Endothelial cell of umbilical vein (primary cell): Measurements from ENCODE around the gene SIM1. TPM values are rescaled to one million over a fixed set of nuclear protein-coding genes. Genes with fewer than 3 reads are reported as not detected.

ENCODE experiments used
- BruUV-seq: library from RNA; stranded (reverse); fragments of 400-500 nt; replicated peaks from 2 replicates; lab custom pipeline; 2021; lab: Mats Ljungman, UMichigan
- CTCF ChIA-PET: fragments of 300-600, 350-600 bp; sonication (Branson Sonifier 250); formaldehyde crosslinking; loops from one replicate; lab custom pipeline; 2021; ENCODE audit warnings: antibody characterized with exemption, inconsistent platforms; lab: Charles Lee
- POLR2A ChIA-PET: fragments of 300-600, 350-600 bp; sonication (Branson Sonifier 250); formaldehyde crosslinking; loops from one replicate; lab custom pipeline; 2021; ENCODE audit warnings: antibody characterized with exemption, inconsistent platforms; lab: Charles Lee
- DNase-seq: peaks from one replicate; pipeline ENCODE4 v3.0.0-alpha.2; 2011; ENCODE audit warnings: low read depth, low spot score
- FAIRE-seq: peaks from 2 replicates; lab custom pipeline; 2011; peaks lifted over from hg19 to GRCh38; lab: Jason Lieb, UNC
- H2AFZ ChIP-seq: 2 replicates; pipeline ENCODE4 v1.6.0; 2012; ENCODE audit warnings: low read depth, low read length, control low read depth, inconsistent platforms
- H3K27ac ChIP-seq: 2 replicates; pipeline ENCODE4 v1.5.1; 2011; ENCODE audit warnings: low read depth, mild to moderate bottlenecking, control low read depth, low read length, moderate library complexity; ENCODE audit not compliant: insufficient read depth
- H3K27me3 ChIP-seq, 2 experiments: 2 replicates each; pipeline versions ENCODE4 v1.6.0 to v1.6.1; 2011; ENCODE audit warnings: low read length in 2 of 2, mixed read lengths in 1 of 2; ENCODE audit not compliant: control insufficient read depth in 2 of 2, insufficient read depth in 2 of 2
- H3K36me3 ChIP-seq, 2 experiments: 2 replicates in 1 of 2; 3 replicates in 1 of 2; pipeline ENCODE4 v1.5.1; 2011; ENCODE audit warnings: low read length in 2 of 2, mild to moderate bottlenecking in 1 of 2, moderate library complexity in 1 of 2; ENCODE audit not compliant: control insufficient read depth in 2 of 2, insufficient read depth in 2 of 2; ENCODE audit errors: extremely low read depth in 1 of 2
- H3K4me1 ChIP-seq: 3 replicates; pipeline ENCODE4 v1.5.1; 2011; ENCODE audit warnings: mild to moderate bottlenecking, low read length; ENCODE audit not compliant: control insufficient read depth, insufficient read depth; ENCODE audit errors: extremely low read depth
- H3K4me2 ChIP-seq: 2 replicates; pipeline ENCODE4 v1.6.1; 2011; ENCODE audit warnings: low read length, control low read depth, mixed read lengths; ENCODE audit not compliant: insufficient read depth
- H3K4me3 ChIP-seq, 3 experiments: fragments of 200-600 bp in 1 of 3; sonication (generic), shearing (Covaris generic) in 1 of 3; replicated peaks in 1 of 3; 2 replicates each; pipeline ENCODE4 v1.5.1; 2011 to 2016; ENCODE audit warnings: control low read depth in 3 of 3, low read length in 3 of 3, mild to moderate bottlenecking in 2 of 3, inconsistent platforms in 1 of 3, low read depth in 1 of 3, moderate library complexity in 1 of 3; ENCODE audit not compliant: insufficient read depth in 1 of 3
- H3K79me2 ChIP-seq: 2 replicates; pipeline ENCODE4 v1.6.0; 2012; ENCODE audit warnings: low read length, inconsistent platforms; ENCODE audit not compliant: control insufficient read depth, insufficient read depth
- H3K9ac ChIP-seq: replicated peaks from 2 replicates; pipeline ENCODE3; 2011; ENCODE audit warnings: low read length, control low read depth; ENCODE audit not compliant: insufficient read depth; ENCODE audit errors: extremely low read depth
- H3K9me1 ChIP-seq: replicated peaks from 3 replicates; pipeline ENCODE4 v1.6.0; 2011; ENCODE audit warnings: mild to moderate bottlenecking, low read length; ENCODE audit not compliant: control insufficient read depth, insufficient read depth; ENCODE audit errors: extremely low read depth
- H3K9me3 ChIP-seq: replicated peaks from 2 replicates; pipeline ENCODE4 v1.5.1; 2012; ENCODE audit warnings: low read length, inconsistent platforms; ENCODE audit not compliant: control insufficient read depth, insufficient read depth
- H4K20me1 ChIP-seq: replicated peaks from 2 replicates; pipeline ENCODE3; 2011; ENCODE audit warnings: mild to moderate bottlenecking, low read length; ENCODE audit not compliant: control insufficient read depth, insufficient read depth; ENCODE audit errors: extremely low read depth
- EZH2 ChIP-seq: IDR thresholded peaks from 2 replicates; pipeline ENCODE4 v1.6.1; 2012; ENCODE audit warnings: borderline replicate concordance, low read depth, mild to moderate bottlenecking, moderate library complexity, low read length, inconsistent platforms; ENCODE audit not compliant: severe bottlenecking
- FOS ChIP-seq: IDR thresholded peaks from 2 replicates; pipeline ENCODE4 v1.6.1; 2011; ENCODE audit warnings: mild to moderate bottlenecking, low read length, moderate library complexity, borderline replicate concordance; ENCODE audit not compliant: insufficient read depth
- GATA2 ChIP-seq: IDR thresholded peaks from 2 replicates; pipeline ENCODE4 v1.7.0; 2011; ENCODE audit warnings: low read depth, mild to moderate bottlenecking, moderate library complexity, mixed read lengths, low read length; ENCODE audit not compliant: insufficient read length, insufficient read depth
- JUN ChIP-seq: IDR thresholded peaks from 2 replicates; pipeline ENCODE4 v1.6.1; 2011; ENCODE audit warnings: borderline replicate concordance, low read depth; ENCODE audit not compliant: insufficient read length, insufficient read depth
- MYC ChIP-seq: IDR thresholded peaks from one replicate; pipeline ENCODE4 v1.6.1; 2011; ENCODE audit warnings: mild to moderate bottlenecking, low read depth, low read length
- POLR2A ChIP-seq: IDR thresholded peaks from 2 replicates; pipeline ENCODE4 v1.6.1; 2012; ENCODE audit warnings: low read depth, mild to moderate bottlenecking, control low read depth, low read length
- POLR2AphosphoS5 ChIP-seq: IDR thresholded peaks from 2 replicates; pipeline ENCODE4 v1.6.1; 2012; ENCODE audit warnings: low read depth, mild to moderate bottlenecking, control low read depth, low read length, moderate library complexity; ENCODE audit not compliant: insufficient read depth
- dilution Hi-C: fragments of 300-500 bp; cut with MboI; formaldehyde crosslinking; loops from one replicate; pipeline ENCODE4 v1.15.0; 2019; ENCODE audit warnings: low sequenced_read_pairs; ENCODE audit not compliant: extremely low pct_ligation_motif_present
- intact Hi-C: fragments of 100-400 bp; cut with micrococcal nuclease; formaldehyde crosslinking; loops from one replicate; pipeline ENCODE4 v1.10.0; 2022
- polyA plus RNA-seq, 4 experiments: library from polyadenylated mRNA; depleted of rRNA in 3 of 4; stranded (reverse) in 3 of 4; unstranded in 1 of 4; fragments of >200 nt; gene quantifications; 2 replicates each; pipeline versions ENCODE4 v1.2.1 to v1.2.3, GENCODE V29; 2011 to 2012; ENCODE audit warnings: missing spikeins in 1 of 4
- total RNA-seq: library from RNA; stranded (reverse); gene quantifications from 2 replicates; pipeline ENCODE4 v1.2.3, GENCODE V29; 2021
- TF ChIP-seq, protein P1 (sequence below): IDR thresholded peaks from 2 replicates; pipeline ENCODE4 v1.6.1; 2011; ENCODE audit not compliant: insufficient read depth, insufficient read length
- TF ChIP-seq, protein P2 (sequence below), 2 donors: IDR thresholded peaks; 1 replicate in 1 of 2; 2 replicates in 1 of 2; pipeline ENCODE4 v1.5.1; 2011; ENCODE audit warnings: low read length in 2 of 2, mild to moderate bottlenecking in 2 of 2, moderate library complexity in 2 of 2, control low read depth in 1 of 2, inconsistent platforms in 1 of 2, low read depth in 1 of 2; ENCODE audit not compliant: insufficient read depth in 1 of 2; ENCODE audit errors: extremely low read depth in 1 of 2

The SIM1 gene
- total and polyA plus RNA-seq, 2 donors (not counting 3 experiments of a cell fraction or from before 2014, with no cell fraction given), result 0.14 to 0.29 TPM

DNA sequence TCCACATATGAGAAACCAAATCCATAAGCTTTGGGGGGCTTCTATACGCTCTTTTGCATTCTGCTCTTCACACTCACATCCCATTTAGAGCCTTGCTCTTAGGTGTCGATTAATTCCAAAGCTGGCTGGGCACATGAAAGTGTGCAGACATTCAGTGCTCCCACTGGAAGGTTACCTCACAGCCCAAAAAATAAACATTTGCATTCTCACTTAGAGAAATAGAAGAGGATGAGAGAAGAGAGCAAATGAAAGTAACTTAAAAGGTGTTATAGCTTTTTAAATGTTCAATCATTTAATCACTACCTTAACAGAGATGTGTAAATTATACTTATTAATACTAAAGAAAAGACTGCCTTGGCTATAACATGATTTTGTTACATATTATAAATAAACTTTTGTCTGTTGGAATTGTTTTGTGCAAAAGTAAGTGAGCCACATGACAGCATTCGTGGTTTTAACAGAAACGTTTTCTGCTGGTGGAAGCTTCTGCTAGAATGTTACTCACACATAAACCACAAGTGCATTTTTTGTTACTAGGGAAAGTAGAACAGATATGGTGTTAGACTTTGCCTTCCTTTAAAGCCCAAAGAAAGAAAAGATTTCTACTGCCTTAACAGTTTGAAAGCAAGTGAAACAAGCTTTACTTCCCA is 116.7 kb downstream of the SIM1 start:
- dilution Hi-C loops (no loop called here), intact Hi-C loops (loop anchor here (2.0 kb wide), 1 partner anchor 35 kb away; no protein-coding TSS in a partner anchor)
- Histone ChIP-seq H3K4me1 (peaks cover 48% of the 10 kb centered on the region), H3K36me3 (no peaks in the 10 kb centered on the region), H3K9me3 (no peaks in the 10 kb centered on the region), H4K20me1 (no peaks in the 10 kb centered on the region), H3K9ac (no peak overlapping the region), H2AFZ (no peak overlapping the region), H3K9me1 (no peaks in the 10 kb centered on the region), H3K4me2 (no peak overlapping the region), H3K27ac (no peak overlapping the region), H3K27me3 (no peaks in the 10 kb centered on the region), H3K79me2 (no peaks in the 10 kb centered on the region), H3K4me3 (no peak overlapping the region)
- no TSS peak for BruUV-seq
- DNase-seq, result no peak
- CTCF ChIA-PET, result interaction anchor here (0.7 to 1.0 kb wide), 3 partner anchors 24 to 113 kb away, joined by 3 read pairs; no protein-coding TSS in a partner anchor
- TF ChIP-seq GATA2 (no peak), POLR2AphosphoS5 (no peak), FOS (no peak), POLR2A (no peak), MYC (no peak), EZH2 (no peak), JUN (no peak)
- TF ChIP-seq, protein P1, sequence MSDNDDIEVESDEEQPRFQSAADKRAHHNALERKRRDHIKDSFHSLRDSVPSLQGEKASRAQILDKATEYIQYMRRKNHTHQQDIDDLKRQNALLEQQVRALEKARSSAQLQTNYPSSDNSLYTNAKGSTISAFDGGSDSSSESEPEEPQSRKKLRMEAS, result no peak
- TF ChIP-seq, protein P2, sequence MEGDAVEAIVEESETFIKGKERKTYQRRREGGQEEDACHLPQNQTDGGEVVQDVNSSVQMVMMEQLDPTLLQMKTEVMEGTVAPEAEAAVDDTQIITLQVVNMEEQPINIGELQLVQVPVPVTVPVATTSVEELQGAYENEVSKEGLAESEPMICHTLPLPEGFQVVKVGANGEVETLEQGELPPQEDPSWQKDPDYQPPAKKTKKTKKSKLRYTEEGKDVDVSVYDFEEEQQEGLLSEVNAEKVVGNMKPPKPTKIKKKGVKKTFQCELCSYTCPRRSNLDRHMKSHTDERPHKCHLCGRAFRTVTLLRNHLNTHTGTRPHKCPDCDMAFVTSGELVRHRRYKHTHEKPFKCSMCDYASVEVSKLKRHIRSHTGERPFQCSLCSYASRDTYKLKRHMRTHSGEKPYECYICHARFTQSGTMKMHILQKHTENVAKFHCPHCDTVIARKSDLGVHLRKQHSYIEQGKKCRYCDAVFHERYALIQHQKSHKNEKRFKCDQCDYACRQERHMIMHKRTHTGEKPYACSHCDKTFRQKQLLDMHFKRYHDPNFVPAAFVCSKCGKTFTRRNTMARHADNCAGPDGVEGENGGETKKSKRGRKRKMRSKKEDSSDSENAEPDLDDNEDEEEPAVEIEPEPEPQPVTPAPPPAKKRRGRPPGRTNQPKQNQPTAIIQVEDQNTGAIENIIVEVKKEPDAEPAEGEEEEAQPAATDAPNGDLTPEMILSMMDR (IDR thresholded peaks at IDR 0.05; ENCODE audit: extremely low read depth in 1 of 2, insufficient read depth in 1 of 2, low read depth in 1 of 2, low read length in 2 of 2), result no peak
- FAIRE-seq, result no peak
- POLR2A ChIA-PET, result no interaction called here
